H1 (cell line): ENCODE data around the gene ST8SIA2.

Experiments used
- EP300 ChIP-seq, 2 experiments: IDR thresholded peaks; 1 replicate in 1 of 2; 2 replicates in 1 of 2; pipeline ENCODE4 v1.6.1; 2011 to 2012; ENCODE audit warnings: low read depth in 2 of 2, low read length in 2 of 2, mild to moderate bottlenecking in 2 of 2, borderline replicate concordance in 1 of 2, inconsistent platforms in 1 of 2, moderate library complexity in 1 of 2
- GTF2F1 ChIP-seq: IDR thresholded peaks from 2 replicates; pipeline ENCODE4 v1.6.1; 2012; ENCODE audit warnings: low read depth, low read length, improper control_type of control experiment, borderline replicate concordance
- POLR2A ChIP-seq, 2 experiments: IDR thresholded peaks; 1 replicate in 1 of 2; 2 replicates in 1 of 2; pipeline ENCODE4 v1.6.1; 2011; ENCODE audit warnings: low read depth in 2 of 2, low read length in 2 of 2, mild to moderate bottlenecking in 2 of 2; ENCODE audit errors: control extremely low read depth in 1 of 2
- POLR2AphosphoS5 ChIP-seq: IDR thresholded peaks from 2 replicates; pipeline ENCODE4 v1.6.1; 2011; ENCODE audit warnings: low read depth, low read length
- SIN3A ChIP-seq, 2 experiments: IDR thresholded peaks in 1 of 2; conservative IDR thresholded peaks in 1 of 2; 2 replicates each; pipeline ENCODE4 v1.6.1; 2011 to 2012; ENCODE audit warnings: low read length in 2 of 2, improper control_type of control experiment in 1 of 2, low read depth in 1 of 2, mild to moderate bottlenecking in 1 of 2
- SP2 ChIP-seq: IDR thresholded peaks from 2 replicates; pipeline ENCODE4 v1.6.1; 2012; ENCODE audit warnings: mild to moderate bottlenecking, low read length, inconsistent platforms
- TF ChIP-seq, protein P1 (sequence below): IDR thresholded peaks from 2 replicates; pipeline ENCODE4 v1.6.1; 2012; ENCODE audit warnings: low read length, inconsistent platforms
- TF ChIP-seq, protein P2 (sequence below): IDR thresholded peaks from 2 replicates; pipeline ENCODE4 v1.6.1; 2012; ENCODE audit warnings: inconsistent platforms

DNA sequence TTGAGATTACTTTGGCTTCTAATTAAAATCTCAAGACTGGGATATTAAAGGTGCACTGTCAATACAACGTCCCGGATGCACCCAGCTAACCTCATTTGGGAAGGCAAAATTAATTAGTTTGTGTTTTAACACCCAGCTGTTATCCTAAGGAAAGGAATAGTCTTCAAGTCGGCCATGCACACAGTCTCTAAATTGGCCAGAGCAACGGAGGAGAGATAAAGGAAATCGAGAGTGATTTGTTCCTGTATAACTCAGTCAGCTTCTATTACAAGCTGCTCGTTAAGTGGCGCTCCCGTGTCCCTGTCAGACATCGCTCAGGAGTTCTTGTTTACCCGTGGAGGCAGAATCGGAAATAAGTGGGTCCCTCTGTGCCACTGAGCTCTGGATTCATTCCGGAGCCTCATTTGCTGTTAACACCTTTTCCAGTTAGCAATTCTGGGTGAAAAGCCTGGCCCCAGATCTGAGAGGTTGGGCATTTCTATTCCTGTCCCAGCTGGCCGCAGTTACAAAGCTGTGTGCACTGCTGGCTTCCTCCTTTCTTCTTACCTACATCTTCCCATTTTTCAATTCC lies 63.9 kb downstream of the ST8SIA2 start:
- TF ChIP-seq EP300 (IDR thresholded peaks at IDR 0.05; ENCODE audit: borderline replicate concordance in 1 of 2, low read depth in 2 of 2, low read length in 2 of 2) (no peak), POLR2A (IDR thresholded peaks at IDR 0.05; ENCODE audit: control extremely low read depth in 1 of 2, low read depth in 2 of 2, low read length in 2 of 2) (no peak), SIN3A (conservative IDR thresholded peaks at IDR 0.05 in 1 of 2, IDR thresholded peaks at IDR 0.05 in 1 of 2; ENCODE audit: low read depth in 1 of 2, low read length in 2 of 2) (no peak), POLR2AphosphoS5 (no peak), GTF2F1 (no peak), SP2 (no peak)
- TF ChIP-seq, protein P1, sequence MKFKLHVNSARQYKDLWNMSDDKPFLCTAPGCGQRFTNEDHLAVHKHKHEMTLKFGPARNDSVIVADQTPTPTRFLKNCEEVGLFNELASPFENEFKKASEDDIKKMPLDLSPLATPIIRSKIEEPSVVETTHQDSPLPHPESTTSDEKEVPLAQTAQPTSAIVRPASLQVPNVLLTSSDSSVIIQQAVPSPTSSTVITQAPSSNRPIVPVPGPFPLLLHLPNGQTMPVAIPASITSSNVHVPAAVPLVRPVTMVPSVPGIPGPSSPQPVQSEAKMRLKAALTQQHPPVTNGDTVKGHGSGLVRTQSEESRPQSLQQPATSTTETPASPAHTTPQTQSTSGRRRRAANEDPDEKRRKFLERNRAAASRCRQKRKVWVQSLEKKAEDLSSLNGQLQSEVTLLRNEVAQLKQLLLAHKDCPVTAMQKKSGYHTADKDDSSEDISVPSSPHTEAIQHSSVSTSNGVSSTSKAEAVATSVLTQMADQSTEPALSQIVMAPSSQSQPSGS: no peak
- TF ChIP-seq, protein P2, sequence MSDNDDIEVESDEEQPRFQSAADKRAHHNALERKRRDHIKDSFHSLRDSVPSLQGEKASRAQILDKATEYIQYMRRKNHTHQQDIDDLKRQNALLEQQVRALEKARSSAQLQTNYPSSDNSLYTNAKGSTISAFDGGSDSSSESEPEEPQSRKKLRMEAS: no peak
